HFFc6 (cell line): ENCODE data around the gene MLH3. TPM values are rescaled to one million over a fixed set of nuclear protein-coding genes. Genes with fewer than 3 reads are reported as not detected.

ENCODE experiments used
- DNase-seq: peaks from one replicate; pipeline ENCODE4 v3.0.0-alpha.2; 2018
- H3K27ac Mint-ChIP-seq: 2 replicates; pipeline ENCODE4 v1.8.0; 2020; ENCODE audit warnings: mild to moderate bottlenecking, mixed read lengths
- H3K27me3 Mint-ChIP-seq: 2 replicates; pipeline ENCODE4 v1.8.0; 2021; ENCODE audit warnings: mild to moderate bottlenecking, moderate library complexity, mixed read lengths; ENCODE audit not compliant: insufficient read depth
- H3K36me3 Mint-ChIP-seq: 2 replicates; pipeline ENCODE4 v1.8.0; 2021; ENCODE audit warnings: low read depth, mixed read lengths
- H3K4me1 Mint-ChIP-seq: 2 replicates; pipeline ENCODE4 v1.8.0; 2020; ENCODE audit warnings: low read depth, mixed read lengths
- H3K4me3 Mint-ChIP-seq: 2 replicates; pipeline ENCODE4 v1.8.0; 2020; ENCODE audit warnings: mild to moderate bottlenecking, moderate library complexity, mixed read lengths
- H3K9me3 Mint-ChIP-seq: 2 replicates; pipeline ENCODE4 v1.8.0; 2020; ENCODE audit warnings: mild to moderate bottlenecking, mixed read lengths
- total RNA-seq, 6 experiments: library from RNA; stranded (reverse); fragmentation: NEBNext Ultra II Directional; extraction: Animal tissue kit (Norgen Biotek cat#: 25700); gene quantifications; 2 replicates in 1 of 6; 3 replicates in 5 of 6; pipeline ENCODE4 v1.2.3, GENCODE V29; 2021
- TF ChIP-seq, protein P1 (sequence below): fragments of 200-600 bp; sonication (generic); IDR thresholded peaks from 2 replicates; pipeline ENCODE4 v1.5.0; 2021; ENCODE audit warnings: antibody characterized with exemption, mild to moderate bottlenecking

Gene MLH3
- total RNA-seq, 6 experiments from 2014 or later, result 5.4 to 11.6 (median 7.6) TPM

DNA sequence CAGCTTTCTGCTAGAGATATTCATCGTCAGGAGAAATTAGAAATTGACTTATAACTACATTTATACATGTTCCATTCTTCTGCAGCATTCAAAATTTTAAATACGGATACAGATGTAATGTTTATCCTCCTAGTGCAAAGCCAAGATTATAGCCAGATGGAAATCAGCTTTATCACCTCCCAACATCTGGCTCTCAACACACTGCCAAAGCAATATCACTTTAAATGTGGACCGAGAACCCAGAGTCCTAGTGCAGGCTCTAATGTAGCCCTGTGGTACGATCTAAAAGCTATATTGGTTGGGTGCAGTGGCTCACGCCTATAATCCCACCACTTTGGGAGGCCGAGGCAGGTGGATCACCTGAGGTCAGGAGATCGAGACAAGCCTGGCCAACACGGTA is 6.5 kb downstream of the MLH3 start:
- Mint-ChIP-seq H3K4me3 (peak overlapping the region; percentile 42), H3K27ac (peak overlapping the region; percentile 16), H3K9me3 (no peaks in the 10 kb centered on the region), H3K4me1 (peaks cover 78% of the 10 kb centered on the region), H3K36me3 (peaks cover 9% of the 10 kb centered on the region), H3K27me3 (no peaks in the 10 kb centered on the region)
- no peak for DNase-seq
- TF ChIP-seq, protein P1, sequence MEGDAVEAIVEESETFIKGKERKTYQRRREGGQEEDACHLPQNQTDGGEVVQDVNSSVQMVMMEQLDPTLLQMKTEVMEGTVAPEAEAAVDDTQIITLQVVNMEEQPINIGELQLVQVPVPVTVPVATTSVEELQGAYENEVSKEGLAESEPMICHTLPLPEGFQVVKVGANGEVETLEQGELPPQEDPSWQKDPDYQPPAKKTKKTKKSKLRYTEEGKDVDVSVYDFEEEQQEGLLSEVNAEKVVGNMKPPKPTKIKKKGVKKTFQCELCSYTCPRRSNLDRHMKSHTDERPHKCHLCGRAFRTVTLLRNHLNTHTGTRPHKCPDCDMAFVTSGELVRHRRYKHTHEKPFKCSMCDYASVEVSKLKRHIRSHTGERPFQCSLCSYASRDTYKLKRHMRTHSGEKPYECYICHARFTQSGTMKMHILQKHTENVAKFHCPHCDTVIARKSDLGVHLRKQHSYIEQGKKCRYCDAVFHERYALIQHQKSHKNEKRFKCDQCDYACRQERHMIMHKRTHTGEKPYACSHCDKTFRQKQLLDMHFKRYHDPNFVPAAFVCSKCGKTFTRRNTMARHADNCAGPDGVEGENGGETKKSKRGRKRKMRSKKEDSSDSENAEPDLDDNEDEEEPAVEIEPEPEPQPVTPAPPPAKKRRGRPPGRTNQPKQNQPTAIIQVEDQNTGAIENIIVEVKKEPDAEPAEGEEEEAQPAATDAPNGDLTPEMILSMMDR, result no peak

GRCh38 chr14:75044322-75044721 is 6.9 kb downstream of the MLH3 start:
- Mint-ChIP-seq H3K4me3 (peak overlapping the region; percentile 42), H3K36me3 (peaks cover 5% of the 10 kb centered on the region), H3K9me3 (no peaks in the 10 kb centered on the region), H3K27me3 (no peaks in the 10 kb centered on the region), H3K27ac (peak overlapping the region; percentile 50), H3K4me1 (peaks cover 74% of the 10 kb centered on the region)
- peak; percentile 73 for DNase-seq
- TF ChIP-seq, protein P1, result no peak

DNA sequence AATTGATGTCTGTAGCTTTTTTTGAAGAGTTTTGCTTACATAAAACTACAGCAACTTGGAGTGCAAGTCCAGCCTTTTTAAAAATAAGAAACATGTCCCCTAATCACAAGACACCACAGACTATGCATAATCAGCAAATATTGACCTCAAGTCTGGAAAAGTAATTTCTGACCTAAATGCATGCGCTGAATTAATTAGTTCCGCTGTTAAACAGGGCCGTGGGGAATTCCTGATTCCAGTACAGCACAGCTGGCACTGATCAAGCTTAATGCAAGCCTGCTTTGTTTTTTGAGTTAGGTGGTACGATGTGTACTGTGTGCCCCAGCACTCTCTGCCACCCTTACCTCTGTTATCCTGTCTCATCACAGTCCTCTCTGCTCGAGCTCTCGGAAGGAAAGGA is 9.2 kb downstream of the MLH3 start:
- TF ChIP-seq, protein P1, result no peak
- H3K4me3 Mint-ChIP-seq, result peak overlapping the region; percentile 44
- H3K27me3 Mint-ChIP-seq, result no peaks in the 10 kb centered on the region
- DNase-seq, result no peak
- no peaks in the 10 kb centered on the region for H3K9me3 Mint-ChIP-seq
- H3K4me1 Mint-ChIP-seq, result peaks cover 54% of the 10 kb centered on the region
- peaks cover 5% of the 10 kb centered on the region for H3K36me3 Mint-ChIP-seq
- peak overlapping the region; percentile 45 for H3K27ac Mint-ChIP-seq

DNA sequence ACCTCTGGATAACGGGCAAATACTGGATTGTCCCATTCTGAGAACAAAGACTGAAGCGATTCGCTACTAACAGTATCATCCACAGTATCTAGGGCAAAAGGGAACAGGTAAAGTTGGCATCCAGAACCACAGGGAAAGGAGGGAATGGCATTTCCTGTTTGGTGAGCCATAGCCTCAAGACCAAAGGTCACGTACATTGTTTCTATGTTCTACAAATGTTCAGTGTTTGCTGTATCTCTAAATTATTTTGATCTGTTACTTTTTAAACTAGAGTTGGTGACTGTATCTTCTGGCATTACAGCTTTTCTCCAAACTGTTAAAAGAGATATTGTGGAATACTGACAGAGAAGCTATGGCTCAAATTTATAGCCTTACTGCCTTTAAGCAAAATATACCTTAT is 9.7 kb downstream of the MLH3 start:
- TF ChIP-seq, protein P1, result no peak
- Mint-ChIP-seq H3K4me3 (peak overlapping the region; percentile 44; the same call in 1 of the 2 replicates), H3K27ac (peak overlapping the region; percentile 45), H3K4me1 (peaks cover 49% of the 10 kb centered on the region), H3K36me3 (peaks cover 5% of the 10 kb centered on the region; the same call in 1 of the 2 replicates), H3K9me3 (no peaks in the 10 kb centered on the region), H3K27me3 (no peaks in the 10 kb centered on the region)
- DNase-seq, result no peak

- Mint-ChIP-seq H3K36me3 (peaks cover 5% of the 10 kb centered on the region; the same call in 1 of the 2 replicates), H3K27ac (no peak overlapping the region), H3K9me3 (no peaks in the 10 kb centered on the region), H3K4me1 (peaks cover 43% of the 10 kb centered on the region), H3K27me3 (no peaks in the 10 kb centered on the region), H3K4me3 (no peak overlapping the region)
- DNase-seq, result no peak
- TF ChIP-seq, protein P1, result no peak
Measured at GRCh38 chr14:75040959-75041358, 10.3 kb downstream of the MLH3 start.

DNA sequence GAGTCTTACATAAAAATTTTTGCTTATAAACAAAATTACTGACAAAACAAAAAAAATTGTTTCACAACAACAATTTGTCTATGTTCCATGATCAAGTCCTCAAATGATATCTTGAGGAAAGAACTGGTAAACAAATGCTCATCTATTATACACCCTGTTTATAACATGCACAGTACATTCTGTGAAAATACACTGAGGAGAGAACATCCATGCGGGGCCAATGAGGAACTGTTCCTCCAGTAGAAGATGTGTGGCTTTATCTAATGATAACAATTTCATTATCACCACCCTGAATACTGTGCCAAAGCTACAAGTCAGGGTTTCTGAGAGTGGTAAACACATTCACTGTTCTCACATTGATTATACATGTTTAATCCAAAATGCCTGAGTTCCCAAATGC is 10.8 kb downstream of the MLH3 start:
- no peak for DNase-seq
- Mint-ChIP-seq H3K4me1 (peaks cover 38% of the 10 kb centered on the region), H3K36me3 (peaks cover 5% of the 10 kb centered on the region; the same call in 1 of the 2 replicates), H3K4me3 (no peak overlapping the region), H3K27me3 (no peaks in the 10 kb centered on the region), H3K9me3 (no peaks in the 10 kb centered on the region), H3K27ac (no peak overlapping the region)
- TF ChIP-seq, protein P1, result no peak
